Neural cell (in vitro differentiated cells): ENCODE data around the gene TRAPPC14.
"Not testable (repeated sequence)": the region's sequence is repeated elsewhere in the genome, so short reads cannot be mapped to it uniquely, and the experiment has no call there.

Experiments
- CTCF ChIP-seq: fragments of 450-650 bp; IDR thresholded peaks from 2 replicates; pipeline ENCODE4 v1.5.1; 2014; ENCODE audit warnings: antibody characterized with exemption, mild to moderate bottlenecking, moderate library complexity; ENCODE audit not compliant: poor library complexity, severe bottlenecking
- EZH2 ChIP-seq: fragments of 200-600, 300-800 bp; shearing (Covaris generic), sonication (generic); IDR thresholded peaks from 2 replicates; pipeline ENCODE4 v1.6.1; 2014; ENCODE audit warnings: antibody characterized with exemption, low read length, borderline replicate concordance, mild to moderate bottlenecking; ENCODE audit not compliant: insufficient read depth, poor library complexity, severe bottlenecking
- MXI1 ChIP-seq: fragments of 450-650 bp; conservative IDR thresholded peaks from 2 replicates; pipeline ENCODE4 v1.6.1; 2014; ENCODE audit warnings: antibody characterized with exemption, mild to moderate bottlenecking; ENCODE audit not compliant: poor library complexity, severe bottlenecking
- POLR2AphosphoS5 ChIP-seq: IDR thresholded peaks from 2 replicates; pipeline ENCODE4 v1.6.1; 2012
- RAD21 ChIP-seq: fragments of 450-650 bp; conservative IDR thresholded peaks from 2 replicates; pipeline ENCODE4 v1.6.1; 2014; ENCODE audit warnings: antibody characterized with exemption, mild to moderate bottlenecking, moderate library complexity
- REST ChIP-seq: IDR thresholded peaks from 2 replicates; pipeline ENCODE4 v1.6.1; 2012; ENCODE audit warnings: borderline replicate concordance
- TAF1 ChIP-seq: IDR thresholded peaks from 2 replicates; pipeline ENCODE4 v1.6.1; 2012; ENCODE audit warnings: low read depth

GRCh38 chr7:100146350-100146749 lies 12.2 kb downstream of the TRAPPC14 start:
- TF ChIP-seq CTCF, EZH2, RAD21, POLR2AphosphoS5, REST, MXI1, TAF1: not testable (repeated sequence)
